Vagina (tissue), 2 donors: ENCODE measurements around the gene USH1G. TPM values are rescaled to one million over a fixed set of nuclear protein-coding genes. Genes with fewer than 3 reads are reported as not detected.
"Not testable (repeated sequence)": the region's sequence is repeated elsewhere in the genome, so short reads cannot be mapped to it uniquely, and the experiment has no call there.

Experiments
- DNase-seq, 2 donors: peaks; one replicate each; pipeline ENCODE4 v3.0.0-alpha.2; 2017; ENCODE audit errors: extremely low spot score in 2 of 2
- H3K27ac ChIP-seq: fragments of 200-600 bp; sonication (generic); one replicate; pipeline ENCODE4 v1.5.1; 2019
- H3K27me3 ChIP-seq: fragments of 200-600 bp; sonication (generic); one replicate; pipeline ENCODE4 v1.5.1; 2019
- H3K36me3 ChIP-seq, 2 donors: fragments of 200-600 bp; sonication (generic); one replicate each; pipeline ENCODE4 v1.5.1; 2017 to 2019
- H3K4me1 ChIP-seq: fragments of 200-600 bp; sonication (generic); one replicate; pipeline ENCODE4 v1.5.1; 2019
- H3K4me3 ChIP-seq, 2 donors: fragments of 200-600 bp; sonication (generic); 1 replicate in 1 of 2; 2 replicates in 1 of 2; pipeline ENCODE4 v1.5.1; 2016 to 2019
- H3K9me3 ChIP-seq: fragments of 200-600 bp; sonication (generic); one replicate; pipeline ENCODE4 v1.5.1; 2019
- CTCF ChIP-seq, 3 experiments: fragments of 450-650 bp in 2 of 3; fragments of 200-600 bp in 1 of 3; sonication (generic) in 1 of 3; IDR thresholded peaks; one replicate each; pipeline ENCODE4 v1.5.1; 2017 to 2019; ENCODE audit warnings: antibody characterized with exemption in 3 of 3, mild to moderate bottlenecking in 2 of 3, moderate library complexity in 2 of 3
- POLR2A ChIP-seq, 2 donors: fragments of 450-650 bp; IDR thresholded peaks; one replicate each; pipeline ENCODE4 v1.6.1; 2017; ENCODE audit warnings: antibody characterized with exemption in 2 of 2, mild to moderate bottlenecking in 2 of 2, moderate library complexity in 2 of 2
- POLR2AphosphoS5 ChIP-seq, 2 donors: sonication (generic); formaldehyde crosslinking; IDR thresholded peaks; one replicate each; pipeline ENCODE4 v1.9.0; 2017; ENCODE audit warnings: antibody characterized with exemption in 2 of 2, mild to moderate bottlenecking in 2 of 2, low read depth in 1 of 2; ENCODE audit not compliant: insufficient read depth in 1 of 2
- intact Hi-C: fragments of 100-400 bp; cut with DNase I; formaldehyde crosslinking; loops from one replicate; pipeline ENCODE4 v1.15.1; 2023
- total RNA-seq: library from RNA; depleted of rRNA; stranded (reverse); fragments of >200 nt; gene quantifications from one replicate; pipeline ENCODE4 v1.2.3, GENCODE V29; 2016

Gene USH1G
- total RNA-seq, 1 donor from 2014 or later: 0.49 TPM

DNA sequence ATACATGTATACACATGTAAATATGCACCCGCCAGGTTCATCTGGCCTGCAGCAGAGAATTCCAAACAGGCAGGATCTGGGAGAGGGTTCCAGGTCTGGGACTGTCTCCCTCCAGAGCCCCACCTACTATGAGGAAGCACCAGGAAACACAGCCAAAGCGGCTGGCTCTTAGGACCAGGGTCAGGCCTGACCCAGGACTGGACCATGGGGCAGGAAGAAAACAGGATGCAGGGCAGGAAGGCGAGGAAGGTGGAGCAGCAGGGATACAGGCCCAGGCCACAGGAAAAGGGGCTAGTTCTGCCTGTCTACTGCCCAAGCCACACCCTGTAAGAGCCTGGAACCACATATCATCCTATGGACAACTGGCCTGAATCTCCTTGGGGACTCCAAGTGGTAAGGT, 47.3 kb upstream of the USH1G start:
- intact Hi-C loops: no loop called here
- H3K4me3 ChIP-seq: no peak overlapping the region
- no peaks in the 10 kb centered on the region for H3K9me3 ChIP-seq
- H3K36me3 ChIP-seq: no peaks in the 10 kb centered on the region
- no peak for DNase-seq
- peaks cover 29% of the 10 kb centered on the region for H3K4me1 ChIP-seq
- no peak overlapping the region for H3K27ac ChIP-seq
- H3K27me3 ChIP-seq: no peaks in the 10 kb centered on the region
- no peak for TF ChIP-seq POLR2AphosphoS5 (IDR thresholded peaks at IDR 0.05; ENCODE audit: insufficient read depth in 1 of 2, low read depth in 1 of 2)
- no peak for TF ChIP-seq CTCF (IDR thresholded peaks at IDR 0.05)
- no peak for TF ChIP-seq POLR2A (IDR thresholded peaks at IDR 0.05)

DNA sequence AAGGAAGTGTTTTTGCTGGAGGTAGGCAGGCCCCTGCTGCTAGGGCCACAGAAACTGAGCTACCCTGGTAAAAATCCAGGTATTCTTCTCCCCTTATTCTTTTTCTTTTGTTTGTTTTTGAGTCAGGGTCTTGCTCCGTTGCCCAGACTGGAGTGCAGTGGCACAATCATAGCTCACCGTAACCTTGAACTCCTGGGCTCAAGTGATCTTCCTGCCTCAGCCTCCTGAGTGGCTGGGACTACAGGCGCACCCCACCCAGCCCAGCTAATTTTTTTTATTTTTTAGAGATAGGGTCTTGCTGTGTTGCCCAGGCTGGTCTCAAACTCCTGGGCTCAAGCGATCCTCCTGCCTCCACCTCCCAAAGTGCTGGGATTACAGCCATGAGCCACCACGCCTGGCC, 46.4 kb upstream of the USH1G start:
- DNase-seq, H3K27me3 ChIP-seq, H3K9me3 ChIP-seq, H3K4me3 ChIP-seq, H3K27ac ChIP-seq, H3K36me3 ChIP-seq: not testable (repeated sequence)
- intact Hi-C loops: loop anchor here (10.0 kb wide), 2 partner anchors 65 to 145 kb away; no protein-coding TSS in a partner anchor
- H3K4me1 ChIP-seq: peaks cover 29% of the 10 kb centered on the region

DNA sequence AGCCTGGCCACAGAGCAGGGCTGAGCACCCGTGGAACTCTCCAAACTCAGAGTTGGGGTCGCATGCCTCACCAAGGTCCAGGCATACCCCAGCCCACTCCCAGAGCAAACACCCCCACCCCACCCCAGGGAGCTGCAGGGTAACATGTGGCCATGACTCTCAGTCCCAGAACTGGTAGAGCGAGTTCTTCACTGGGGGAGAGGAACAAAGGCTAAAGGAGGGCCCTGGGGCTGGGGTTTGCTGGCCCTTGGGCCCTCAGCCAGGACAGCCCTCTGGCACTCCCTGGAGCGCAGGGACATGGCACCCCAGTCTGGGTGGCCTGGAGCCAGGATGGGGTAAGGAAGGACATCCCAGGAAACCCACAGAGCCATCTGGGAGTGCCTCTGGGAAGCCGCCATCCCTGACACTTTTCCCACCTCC, 45.3 kb upstream of the USH1G start:
- intact Hi-C loops: loop anchor here (10.0 kb wide), 2 partner anchors 66 to 146 kb away; no protein-coding TSS in a partner anchor

DNA sequence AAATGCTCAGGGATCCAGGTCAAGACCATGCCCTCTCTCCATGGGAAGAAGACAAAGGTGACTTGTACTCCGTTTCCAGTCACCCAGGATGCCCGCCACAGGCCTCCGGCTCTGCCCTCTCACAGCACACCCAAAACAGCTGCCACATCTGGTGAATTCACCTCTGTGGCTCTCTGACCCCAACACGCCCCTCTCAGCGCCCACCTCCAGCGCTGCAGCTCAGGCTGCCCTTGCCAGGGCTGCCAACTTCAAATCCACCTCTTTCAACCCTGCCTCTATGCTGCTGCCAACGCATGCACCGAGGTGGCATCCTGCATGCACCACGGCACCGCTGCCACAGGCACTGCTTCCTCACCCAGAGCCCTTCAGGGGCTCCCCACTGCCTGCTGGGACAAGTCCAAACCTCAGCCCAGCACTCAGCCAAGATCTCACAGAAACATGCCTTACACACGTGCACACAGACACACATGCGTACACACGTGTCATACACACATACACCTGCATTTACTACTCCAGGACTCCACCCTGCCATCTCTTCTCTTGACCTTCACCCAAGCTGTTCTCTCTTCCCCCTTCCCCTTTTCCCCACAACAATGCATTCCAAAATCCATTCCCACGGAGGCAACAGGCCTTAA, 42.0 kb upstream of the USH1G start:
- Histone ChIP-seq H3K9me3 (no peaks in the 10 kb centered on the region), H3K27ac (no peak overlapping the region), H3K4me3 (no peak overlapping the region), H3K27me3 (no peaks in the 10 kb centered on the region), H3K36me3 (no peaks in the 10 kb centered on the region), H3K4me1 (peaks cover 13% of the 10 kb centered on the region)
- DNase-seq: no peak
- TF ChIP-seq POLR2A (IDR thresholded peaks at IDR 0.05) (no peak), CTCF (IDR thresholded peaks at IDR 0.05) (no peak), POLR2AphosphoS5 (IDR thresholded peaks at IDR 0.05; ENCODE audit: insufficient read depth in 1 of 2, low read depth in 1 of 2) (no peak)
- intact Hi-C loops: loop anchor here (5.0 to 10.0 kb wide), 3 partner anchors 70 to 242 kb away; partner anchors contain the start of gene NUP85

More for the DNA sequence above, 45.3 kb upstream of the USH1G start:
- no peaks in the 10 kb centered on the region for H3K27me3 ChIP-seq
- TF ChIP-seq POLR2AphosphoS5 (IDR thresholded peaks at IDR 0.05; ENCODE audit: insufficient read depth in 1 of 2, low read depth in 1 of 2): no peak
- TF ChIP-seq POLR2A (IDR thresholded peaks at IDR 0.05): no peak
- no peak for TF ChIP-seq CTCF (IDR thresholded peaks at IDR 0.05)
- H3K27ac ChIP-seq: no peak overlapping the region
- H3K9me3 ChIP-seq: no peaks in the 10 kb centered on the region
- DNase-seq: no peak
- H3K36me3 ChIP-seq: no peaks in the 10 kb centered on the region
- no peak overlapping the region for H3K4me3 ChIP-seq
- H3K4me1 ChIP-seq: peaks cover 29% of the 10 kb centered on the region

DNA sequence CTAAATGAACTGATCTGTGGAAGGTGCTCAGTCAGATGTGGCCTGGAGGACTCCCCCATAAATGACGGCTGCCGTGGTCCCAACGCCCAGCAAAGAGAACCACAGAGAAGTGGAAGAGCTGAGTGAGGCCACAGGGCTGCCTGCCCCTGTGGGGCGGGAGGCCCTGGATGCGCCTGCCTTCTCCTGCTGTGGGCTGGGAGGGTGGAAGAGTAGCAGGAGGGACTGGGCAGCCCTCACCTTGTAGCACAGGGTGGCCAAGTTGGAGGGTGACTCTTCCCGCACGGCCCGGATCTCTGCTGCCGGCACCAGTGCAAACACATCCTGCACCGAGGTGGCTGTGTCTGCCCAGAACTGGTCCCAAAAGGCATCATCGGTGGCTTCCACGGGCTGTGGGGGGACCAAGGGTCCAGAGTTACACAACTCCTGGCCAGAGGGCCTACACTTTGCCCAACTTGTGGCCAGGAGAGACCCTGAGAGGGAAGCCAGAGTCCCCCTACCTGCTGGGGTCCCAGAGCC, 41.2 kb upstream of the USH1G start:
- intact Hi-C loops: loop anchor here (5.0 to 10.0 kb wide), 3 partner anchors 70 to 243 kb away; partner anchors contain the start of gene NUP85
- no peak for TF ChIP-seq CTCF (IDR thresholded peaks at IDR 0.05)

More for the DNA sequence above, 41.2 kb upstream of the USH1G start:
- Histone ChIP-seq H3K9me3 (no peaks in the 10 kb centered on the region), H3K4me1 (peaks cover 13% of the 10 kb centered on the region), H3K36me3 (no peaks in the 10 kb centered on the region), H3K27ac (no peak overlapping the region), H3K27me3 (no peaks in the 10 kb centered on the region), H3K4me3 (no peak overlapping the region)
- DNase-seq: no peak
